OCI-LY7 (cell line): ENCODE results near the gene RSU1. TPM values are rescaled to one million over a fixed set of nuclear protein-coding genes. Genes with fewer than 3 reads are reported as not detected.

Source experiments
- BruUV-seq: library from RNA; stranded (reverse); fragments of 400-500 nt; replicated peaks from 2 replicates; lab custom pipeline; 2021; lab: Mats Ljungman, UMichigan
- CTCF ChIA-PET: fragments of 300-600 bp; sonication (Branson Sonifier 250); formaldehyde crosslinking; loops from one replicate; lab custom pipeline; 2022; ENCODE audit warnings: antibody characterized with exemption; ENCODE audit not compliant: unreplicated experiment; lab: Charles Lee
- POLR2A ChIA-PET: fragments of 300-600 bp; sonication (Branson Sonifier 250); formaldehyde crosslinking; loops from one replicate; lab custom pipeline; 2022; ENCODE audit warnings: antibody characterized with exemption; lab: Charles Lee
- DNase-seq: peaks from one replicate; pipeline ENCODE4 v3.0.0-alpha.2; 2015; ENCODE audit warnings: low spot score
- H2AFZ ChIP-seq: fragments of 200-600 bp; sonication (generic), shearing (Covaris generic); 2 replicates; pipeline ENCODE4 v1.6.1; 2014; ENCODE audit warnings: mild to moderate bottlenecking, antibody characterized with exemption, low read length, moderate library complexity
- H3K27ac ChIP-seq: fragments of 200-600 bp; sonication (generic); 2 replicates; pipeline ENCODE4 v1.5.1; 2014; ENCODE audit warnings: mixed run types, low read depth, mild to moderate bottlenecking, moderate library complexity, low read length, inconsistent platforms; ENCODE audit not compliant: poor library complexity, severe bottlenecking
- H3K36me3 ChIP-seq: fragments of 200-600 bp; sonication (generic); 2 replicates; pipeline ENCODE4 v1.6.1; 2014; ENCODE audit warnings: mild to moderate bottlenecking, antibody characterized with exemption, low read length, moderate library complexity, mixed read lengths; ENCODE audit not compliant: insufficient read depth
- H3K4me1 ChIP-seq: fragments of 200-600 bp; sonication (generic); 2 replicates; pipeline ENCODE4 v1.5.1; 2014; ENCODE audit warnings: mild to moderate bottlenecking, low read length; ENCODE audit not compliant: insufficient read depth, poor library complexity, severe bottlenecking
- H3K4me2 ChIP-seq: fragments of 200-600 bp; sonication (generic); 2 replicates; pipeline ENCODE4 v1.6.1; 2014; ENCODE audit warnings: mild to moderate bottlenecking, low read length
- H3K4me3 ChIP-seq: fragments of 200-600 bp; sonication (generic); 2 replicates; pipeline ENCODE4 v1.5.1; 2014; ENCODE audit warnings: mild to moderate bottlenecking, low read depth, low read length; ENCODE audit not compliant: poor library complexity, severe bottlenecking
- H3K79me2 ChIP-seq: fragments of 200-600 bp; sonication (generic); 2 replicates; pipeline ENCODE4 v1.6.1; 2016; ENCODE audit warnings: low read depth, mild to moderate bottlenecking, low read length, moderate library complexity, mixed read lengths; ENCODE audit not compliant: insufficient read depth
- H3K9me2 ChIP-seq: fragments of 200-600 bp; sonication (generic); 2 replicates; pipeline ENCODE4 v1.6.1; 2016; ENCODE audit warnings: mild to moderate bottlenecking, low read length, mixed read lengths; ENCODE audit not compliant: insufficient read depth
- H3K9me3 ChIP-seq: fragments of 200-600 bp; sonication (generic); 2 replicates; pipeline ENCODE4 v1.6.1; 2014; ENCODE audit warnings: mild to moderate bottlenecking, mixed run types, low read length, mixed read lengths
- H4K20me1 ChIP-seq: fragments of 200-600 bp; sonication (generic); 2 replicates; pipeline ENCODE4 v1.6.1; 2014; ENCODE audit warnings: mild to moderate bottlenecking, antibody characterized with exemption, low read length, moderate library complexity, mixed read lengths; ENCODE audit not compliant: insufficient read depth
- EZH2phosphoT487 ChIP-seq: fragments of 200-600 bp; sonication (generic); IDR thresholded peaks from 2 replicates; pipeline ENCODE4 v1.6.1; 2018; ENCODE audit warnings: low read depth, borderline replicate concordance, mild to moderate bottlenecking, mixed run types, antibody characterized with exemption, low read length, moderate library complexity, mixed read lengths
- intact Hi-C: fragments of 100-400 bp; cut with micrococcal nuclease; formaldehyde crosslinking; loops from one replicate; pipeline ENCODE4 v1.10.0; 2022; ENCODE audit not compliant: unreplicated experiment
- total RNA-seq, 2 experiments: library from RNA; depleted of rRNA in 1 of 2; stranded (reverse); fragments of >200 nt in 1 of 2; shearing (Covaris generic) in 1 of 2; gene quantifications; 2 replicates each; pipeline ENCODE4 v1.2.3, GENCODE V29; 2014 to 2022
- TF ChIP-seq, protein P1 (sequence below): fragments of 200-600 bp; sonication (generic); conservative IDR thresholded peaks from 2 replicates; pipeline ENCODE4 v1.5.1; 2014; ENCODE audit warnings: mild to moderate bottlenecking, antibody characterized with exemption, low read length, moderate library complexity, mixed read lengths

RSU1 gene
- total RNA-seq, 2 experiments from 2014 or later, result 25.3 to 31.1 TPM

GRCh38 chr10:16854623-16855022 is 37.4 kb upstream of the RSU1 start:
- intact Hi-C loops, result no loop called here
- Histone ChIP-seq H3K79me2 (no peaks in the 10 kb centered on the region), H3K27ac (no peak overlapping the region), H3K9me2 (no peaks in the 10 kb centered on the region), H4K20me1 (no peaks in the 10 kb centered on the region), H3K4me2 (no peak overlapping the region), H3K4me3 (no peak overlapping the region), H3K36me3 (no peaks in the 10 kb centered on the region), H3K9me3 (no peaks in the 10 kb centered on the region), H2AFZ (no peak overlapping the region), H3K4me1 (no peaks in the 10 kb centered on the region)
- no peak for TF ChIP-seq EZH2phosphoT487
- TF ChIP-seq, protein P1, sequence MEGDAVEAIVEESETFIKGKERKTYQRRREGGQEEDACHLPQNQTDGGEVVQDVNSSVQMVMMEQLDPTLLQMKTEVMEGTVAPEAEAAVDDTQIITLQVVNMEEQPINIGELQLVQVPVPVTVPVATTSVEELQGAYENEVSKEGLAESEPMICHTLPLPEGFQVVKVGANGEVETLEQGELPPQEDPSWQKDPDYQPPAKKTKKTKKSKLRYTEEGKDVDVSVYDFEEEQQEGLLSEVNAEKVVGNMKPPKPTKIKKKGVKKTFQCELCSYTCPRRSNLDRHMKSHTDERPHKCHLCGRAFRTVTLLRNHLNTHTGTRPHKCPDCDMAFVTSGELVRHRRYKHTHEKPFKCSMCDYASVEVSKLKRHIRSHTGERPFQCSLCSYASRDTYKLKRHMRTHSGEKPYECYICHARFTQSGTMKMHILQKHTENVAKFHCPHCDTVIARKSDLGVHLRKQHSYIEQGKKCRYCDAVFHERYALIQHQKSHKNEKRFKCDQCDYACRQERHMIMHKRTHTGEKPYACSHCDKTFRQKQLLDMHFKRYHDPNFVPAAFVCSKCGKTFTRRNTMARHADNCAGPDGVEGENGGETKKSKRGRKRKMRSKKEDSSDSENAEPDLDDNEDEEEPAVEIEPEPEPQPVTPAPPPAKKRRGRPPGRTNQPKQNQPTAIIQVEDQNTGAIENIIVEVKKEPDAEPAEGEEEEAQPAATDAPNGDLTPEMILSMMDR, result no peak
- ChIA-PET POLR2A (interaction anchor here (0.6 to 0.9 kb wide), 3 partner anchors 46 to 419 kb away, joined by 3 to 5 read pairs (median 5); no protein-coding TSS in a partner anchor), CTCF (no interaction called here)
- no TSS peak for BruUV-seq
- no peak for DNase-seq

DNA sequence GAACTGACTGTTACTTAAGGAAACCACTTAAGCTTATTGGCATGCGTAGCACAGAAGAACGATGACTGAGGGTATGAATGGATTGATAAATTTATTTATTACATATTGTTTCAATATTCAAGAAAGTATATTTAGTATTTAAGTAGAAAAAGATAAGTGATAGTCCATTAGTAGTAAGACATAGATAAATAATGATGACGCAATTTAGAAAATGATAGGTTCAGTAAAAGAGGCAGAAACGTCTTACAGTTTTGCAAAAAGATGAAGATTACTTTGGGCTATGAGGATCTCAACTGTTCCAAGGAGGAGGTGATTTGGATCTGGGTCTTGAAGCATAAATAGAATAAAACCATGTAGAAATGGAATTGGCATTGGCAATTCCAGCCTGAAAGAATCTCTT is 36.6 kb upstream of the RSU1 start:
- BruUV-seq, result no TSS peak
- ChIA-PET POLR2A (interaction anchor here (0.6 to 1.3 kb wide), 2 partner anchors 11 to 220 kb away, joined by 3 to 5 read pairs; no protein-coding TSS in a partner anchor), CTCF (no interaction called here)
- no peaks in the 10 kb centered on the region for H3K9me2 ChIP-seq
- H3K36me3 ChIP-seq, result no peaks in the 10 kb centered on the region
- TF ChIP-seq, protein P1, result no peak
- no peak for TF ChIP-seq EZH2phosphoT487
- no peak overlapping the region for H3K27ac ChIP-seq
- no peaks in the 10 kb centered on the region for H3K9me3 ChIP-seq
- no peak overlapping the region for H3K4me3 ChIP-seq
- H3K79me2 ChIP-seq, result no peaks in the 10 kb centered on the region
- no peak for DNase-seq
- H4K20me1 ChIP-seq, result no peaks in the 10 kb centered on the region
- no peak overlapping the region for H3K4me2 ChIP-seq
- H3K4me1 ChIP-seq, result no peaks in the 10 kb centered on the region
- intact Hi-C loops, result no loop called here
- no peak overlapping the region for H2AFZ ChIP-seq

DNA sequence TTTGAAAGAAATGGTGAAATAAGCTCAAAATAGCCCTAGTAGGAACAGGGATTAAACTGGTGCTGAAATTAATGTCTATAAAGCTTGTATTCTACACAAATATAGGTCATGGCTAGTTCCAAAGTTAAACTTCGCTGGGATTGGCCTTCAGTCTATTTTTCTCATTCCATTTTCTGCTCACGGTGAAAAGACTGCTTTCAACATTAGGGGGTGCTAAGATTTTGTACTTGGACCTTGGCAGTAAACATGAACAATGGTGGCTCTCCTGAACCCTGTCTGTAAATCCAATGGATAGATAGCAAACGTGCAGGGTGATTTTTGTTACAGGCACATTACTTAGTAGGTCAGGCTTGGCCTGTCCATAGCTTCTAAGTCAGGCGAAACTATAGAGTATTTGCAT is 36.0 kb upstream of the RSU1 start:
- H4K20me1 ChIP-seq, result no peaks in the 10 kb centered on the region
- no peak overlapping the region for H3K4me3 ChIP-seq
- BruUV-seq, result no TSS peak
- CTCF ChIA-PET, result no interaction called here
- no peak overlapping the region for H2AFZ ChIP-seq
- H3K27ac ChIP-seq, result no peak overlapping the region
- no peak for DNase-seq
- H3K4me2 ChIP-seq, result no peak overlapping the region
- no peaks in the 10 kb centered on the region for H3K79me2 ChIP-seq
- H3K36me3 ChIP-seq, result no peaks in the 10 kb centered on the region
- H3K4me1 ChIP-seq, result no peaks in the 10 kb centered on the region
- H3K9me3 ChIP-seq, result no peaks in the 10 kb centered on the region
- POLR2A ChIA-PET, result interaction anchor here (0.6 to 1.3 kb wide), 3 partner anchors 10 to 268 kb away, joined by 3 read pairs; no protein-coding TSS in a partner anchor
- no peaks in the 10 kb centered on the region for H3K9me2 ChIP-seq
- TF ChIP-seq, protein P1, result peak; percentile 41; the same call in 1 of the 2 replicates
- no peak for TF ChIP-seq EZH2phosphoT487
- intact Hi-C loops, result no loop called here
